ENCODE measurements around the gene VSIR. TPM values are rescaled to one million over a fixed set of nuclear protein-coding genes. Genes with fewer than 3 reads are reported as not detected.

Gene VSIR
- total and polyA plus RNA-seq, 2 experiments from 2014 or later = 81.6 to 153 TPM

- Histone ChIP-seq H2AFZ (peak overlapping the region; percentile 40; the same call in 1 of the 2 replicates), H3K4me2 (ENCODE audit: unreplicated experiment) (no peak overlapping the region), H3F3A (ENCODE audit: insufficient read depth) (no peaks in the 10 kb centered on the region), H3K9me2 (ENCODE audit: insufficient read depth) (no peaks in the 10 kb centered on the region), H3K4me1 (ENCODE audit: insufficient read depth) (peaks cover 20% of the 10 kb centered on the region; the same call in 1 of the 2 replicates), H3K36me3 (ENCODE audit: low read depth) (no peaks in the 10 kb centered on the region), H4K20me1 (ENCODE audit: insufficient read depth) (no peaks in the 10 kb centered on the region), H3K4me3 (no peak overlapping the region), H3K9me3 (ENCODE audit: low read depth) (no peaks in the 10 kb centered on the region), H3K27ac (no peak overlapping the region), H3K27me3 (replicated peaks; ENCODE audit: insufficient read depth) (no peaks in the 10 kb centered on the region), H3K9ac (no peak overlapping the region), H3K79me2 (ENCODE audit: insufficient read depth) (no peaks in the 10 kb centered on the region)
- TF ChIP-seq EZH2phosphoT487 (IDR thresholded peaks at IDR 0.05; ENCODE audit: insufficient read depth, low read depth) = no peak
- TF ChIP-seq EZH2 (IDR thresholded peaks at IDR 0.05; ENCODE audit: insufficient read depth, poor library complexity, severe bottlenecking) = no peak
- in situ Hi-C loops (cut with MboI) = no loop called here
- 23 to 25% methylated on average over 8 of the region's 8 CpGs for WGBS, 2 experiments (ENCODE audit: low coverage in 1 of 2, low lambda C conversion rate in 2 of 2, missing lambda C conversion rate in 2 of 2)
- DNase-seq = peak; percentile 41
Observed at GRCh38 chr10:71727738-71728737, 45.3 kb downstream of the VSIR start.

- no peaks in the 10 kb centered on the region for H3F3A ChIP-seq (ENCODE audit: insufficient read depth)
- no peak overlapping the region for H3K4me3 ChIP-seq
- TF ChIP-seq EZH2phosphoT487 (IDR thresholded peaks at IDR 0.05; ENCODE audit: insufficient read depth, low read depth) = no peak
- no peak for TF ChIP-seq EZH2 (IDR thresholded peaks at IDR 0.05; ENCODE audit: insufficient read depth, poor library complexity, severe bottlenecking)
- no peaks in the 10 kb centered on the region for H3K9me3 ChIP-seq (ENCODE audit: low read depth)
- no peak overlapping the region for H3K9ac ChIP-seq
- H2AFZ ChIP-seq = no peak overlapping the region; the same call in 1 of the 2 replicates
- 66 to 73% methylated on average over 12 of the region's 12 CpGs for WGBS, 2 experiments (ENCODE audit: low coverage in 1 of 2, low lambda C conversion rate in 2 of 2, missing lambda C conversion rate in 2 of 2)
- no peak for DNase-seq
- H3K36me3 ChIP-seq (ENCODE audit: low read depth) = no peaks in the 10 kb centered on the region
- H3K4me2 ChIP-seq (ENCODE audit: unreplicated experiment) = no peak overlapping the region
- H4K20me1 ChIP-seq (ENCODE audit: insufficient read depth) = no peaks in the 10 kb centered on the region
- no peak overlapping the region for H3K27ac ChIP-seq
- no peaks in the 10 kb centered on the region for H3K79me2 ChIP-seq (ENCODE audit: insufficient read depth)
- in situ Hi-C loops (cut with MboI) = no loop called here
- no peaks in the 10 kb centered on the region for H3K27me3 ChIP-seq (replicated peaks; ENCODE audit: insufficient read depth)
- no peaks in the 10 kb centered on the region for H3K9me2 ChIP-seq (ENCODE audit: insufficient read depth)
- peaks cover 20% of the 10 kb centered on the region; the same call in 1 of the 2 replicates for H3K4me1 ChIP-seq (ENCODE audit: insufficient read depth)
Observed at GRCh38 chr10:71727105-71727737, 46.1 kb downstream of the VSIR start.

GRCh38 chr10:71726580-71727104 lies 46.7 kb downstream of the VSIR start:
- H3K9me2 ChIP-seq (ENCODE audit: insufficient read depth) = no peaks in the 10 kb centered on the region
- no peaks in the 10 kb centered on the region for H3K36me3 ChIP-seq (ENCODE audit: low read depth)
- in situ Hi-C loops (cut with MboI) = no loop called here
- H3K27me3 ChIP-seq (replicated peaks; ENCODE audit: insufficient read depth) = no peaks in the 10 kb centered on the region
- peaks cover 20% of the 10 kb centered on the region; the same call in 1 of the 2 replicates for H3K4me1 ChIP-seq (ENCODE audit: insufficient read depth)
- no peak overlapping the region for H3K27ac ChIP-seq
- no peak overlapping the region for H3K9ac ChIP-seq
- H4K20me1 ChIP-seq (ENCODE audit: insufficient read depth) = no peaks in the 10 kb centered on the region
- WGBS, 2 experiments (ENCODE audit: low coverage in 1 of 2, low lambda C conversion rate in 2 of 2, missing lambda C conversion rate in 2 of 2) = 85 to 86% methylated on average over 11 of the region's 11 CpGs
- no peak for DNase-seq
- no peaks in the 10 kb centered on the region for H3K79me2 ChIP-seq (ENCODE audit: insufficient read depth)
- no peak for TF ChIP-seq EZH2 (IDR thresholded peaks at IDR 0.05; ENCODE audit: insufficient read depth, poor library complexity, severe bottlenecking)
- no peak for TF ChIP-seq EZH2phosphoT487 (IDR thresholded peaks at IDR 0.05; ENCODE audit: insufficient read depth, low read depth)
- no peaks in the 10 kb centered on the region for H3F3A ChIP-seq (ENCODE audit: insufficient read depth)
- H3K9me3 ChIP-seq (ENCODE audit: low read depth) = no peaks in the 10 kb centered on the region
- no peak overlapping the region for H3K4me3 ChIP-seq
- H2AFZ ChIP-seq = no peak overlapping the region
- H3K4me2 ChIP-seq (ENCODE audit: unreplicated experiment) = no peak overlapping the region

- DNase-seq = peak; percentile 66
- no peak overlapping the region for H3K4me2 ChIP-seq (ENCODE audit: unreplicated experiment)
- H3K4me3 ChIP-seq = no peak overlapping the region
Observed at GRCh38 chr10:71725998-71726579, 47.2 kb downstream of the VSIR start.

More at GRCh38 chr10:71725998-71726579, 47.2 kb downstream of the VSIR start:
- Histone ChIP-seq H3K4me1 (ENCODE audit: insufficient read depth) (peaks cover 20% of the 10 kb centered on the region; the same call in 1 of the 2 replicates), H3K27me3 (replicated peaks; ENCODE audit: insufficient read depth) (no peaks in the 10 kb centered on the region), H3K9ac (no peak overlapping the region), H3K9me2 (ENCODE audit: insufficient read depth) (no peaks in the 10 kb centered on the region), H3F3A (ENCODE audit: insufficient read depth) (no peaks in the 10 kb centered on the region), H3K36me3 (ENCODE audit: low read depth) (no peaks in the 10 kb centered on the region), H3K79me2 (ENCODE audit: insufficient read depth) (no peaks in the 10 kb centered on the region), H4K20me1 (ENCODE audit: insufficient read depth) (no peaks in the 10 kb centered on the region), H3K9me3 (ENCODE audit: low read depth) (no peaks in the 10 kb centered on the region), H3K27ac (no peak overlapping the region), H2AFZ (0 out of 2 replicates have a peak overlapping the region, but pooled peaks have one; percentile 1)
- in situ Hi-C loops (cut with MboI) = no loop called here
- 21 to 22% methylated on average over 8 to 9 of the region's 9 CpGs for WGBS, 2 experiments (ENCODE audit: low coverage in 1 of 2, low lambda C conversion rate in 2 of 2, missing lambda C conversion rate in 2 of 2)
- TF ChIP-seq EZH2 (IDR thresholded peaks at IDR 0.05; ENCODE audit: insufficient read depth, poor library complexity, severe bottlenecking) = no peak
- no peak for TF ChIP-seq EZH2phosphoT487 (IDR thresholded peaks at IDR 0.05; ENCODE audit: insufficient read depth, low read depth)

Data from GM23248 (cell line).